ENCODE measurements around the gene WDR53. TPM values are rescaled to one million over a fixed set of nuclear protein-coding genes. Genes with fewer than 3 reads are reported as not detected.

The WDR53 gene
- total RNA-seq, 1 experiment from 2014 or later = 14.8 TPM

- ATAC-seq (no peak), DNase-seq (ENCODE audit: low read depth, low spot score) (no peak)
- no TSS peak for BruUV-seq (replicated peaks)
- POLR2A ChIA-PET = no interaction called here
- Histone ChIP-seq H3K27ac (ENCODE audit: low read depth, low read length) (no peak within 1 kb of the TSS), H3K27me3 (ENCODE audit: insufficient read depth, low read length) (no peaks in the 10 kb centered on the region), H4K20me1 (ENCODE audit: insufficient read depth) (no peaks in the 10 kb centered on the region), H3K4me1 (ENCODE audit: control insufficient read depth in 1 of 2, insufficient read depth in 2 of 2, low read length in 2 of 2) (peaks cover 2 to 7% of the 10 kb centered on the region in 2 experiments; a peak in 2 of 4 replicates), H3K36me3 (ENCODE audit: control insufficient read depth in 1 of 2, insufficient read depth in 2 of 2, low read length in 2 of 2) (no peaks in the 10 kb centered on the region), H3K9me2 (ENCODE audit: insufficient read depth) (no peaks in the 10 kb centered on the region), H2AFZ (ENCODE audit: low read depth, low read length, poor library complexity, severe bottlenecking) (no peak within 1 kb of the TSS), H3K9me3 (ENCODE audit: control insufficient read depth in 1 of 2, insufficient read depth in 1 of 2, low read depth in 1 of 2, low read length in 2 of 2) (no peaks in the 10 kb centered on the region), H3K79me2 (ENCODE audit: insufficient read depth, low read length) (no peaks in the 10 kb centered on the region), H3K4me2 (ENCODE audit: low read length) (no peak within 1 kb of the TSS), H3K4me3 (replicated peaks in 1 of 2; ENCODE audit: low read depth in 1 of 2, low read length in 2 of 2) (no peak within 1 kb of the TSS), H3K9ac (ENCODE audit: low read length) (no peak within 1 kb of the TSS)
- intact Hi-C loops (cut with micrococcal nuclease) = no loop called here
- no peak for TF ChIP-seq CEBPB (IDR thresholded peaks at IDR 0.05; ENCODE audit: low read depth)
- TF ChIP-seq MAX (IDR thresholded peaks at IDR 0.05) = no peak
- CTCF ChIA-PET = interaction anchor here (2.4 kb wide), 1 partner anchor 8 kb away, joined by 14 read pairs; no protein-coding TSS in a partner anchor
- RAD21 ChIA-PET (ENCODE audit: low non-redundant PET in 1 of 2, low total read pairs in 2 of 2, uncharacterized antibody in 2 of 2, unreplicated experiment in 2 of 2) = no interaction called here
Observed at GRCh38 chr3:196514913-196515621, 53.3 kb downstream of the WDR53 start, which contains the start of gene SMCO1. Gene SMCO1, minus strand, starts transcription at chr3:196515346. Its CDS starts 137 bp downstream, at chr3:196515209.

GRCh38 chr3:196514350-196514716 is 54.0 kb downstream of the WDR53 start:
- no TSS peak for BruUV-seq (replicated peaks)
- no peak for ATAC-seq
- intact Hi-C loops (cut with micrococcal nuclease) = no loop called here
- ChIA-PET CTCF (interaction anchor here (1.0 to 2.4 kb wide), 2 partner anchors 8 to 15 kb away, joined by 4 to 14 read pairs; no protein-coding TSS in a partner anchor), POLR2A (no interaction called here), RAD21 (ENCODE audit: low non-redundant PET in 1 of 2, low total read pairs in 2 of 2, uncharacterized antibody in 2 of 2, unreplicated experiment in 2 of 2) (no interaction called here)
- Histone ChIP-seq H3K27ac (ENCODE audit: low read depth, low read length) (no peak overlapping the region), H3K4me2 (ENCODE audit: low read length) (no peak overlapping the region), H3K4me1 (ENCODE audit: control insufficient read depth in 1 of 2, insufficient read depth in 2 of 2, low read length in 2 of 2) (peaks cover 2 to 4% of the 10 kb centered on the region in 2 experiments; a peak in 2 of 4 replicates), H3K27me3 (ENCODE audit: insufficient read depth, low read length) (no peaks in the 10 kb centered on the region), H3K36me3 (ENCODE audit: control insufficient read depth in 1 of 2, insufficient read depth in 2 of 2, low read length in 2 of 2) (no peaks in the 10 kb centered on the region), H4K20me1 (ENCODE audit: insufficient read depth) (no peaks in the 10 kb centered on the region), H3K79me2 (ENCODE audit: insufficient read depth, low read length) (no peaks in the 10 kb centered on the region), H3K4me3 (replicated peaks in 1 of 2; ENCODE audit: low read depth in 1 of 2, low read length in 2 of 2) (no peak overlapping the region), H3K9me2 (ENCODE audit: insufficient read depth) (no peaks in the 10 kb centered on the region), H3K9me3 (ENCODE audit: control insufficient read depth in 1 of 2, insufficient read depth in 1 of 2, low read depth in 1 of 2, low read length in 2 of 2) (no peaks in the 10 kb centered on the region), H3K9ac (ENCODE audit: low read length) (no peak overlapping the region), H2AFZ (ENCODE audit: low read depth, low read length, poor library complexity, severe bottlenecking) (no peak overlapping the region)
- DNase-seq (ENCODE audit: low read depth, low spot score) = no peak
- TF ChIP-seq CEBPB (IDR thresholded peaks at IDR 0.05; ENCODE audit: low read depth) = no peak
- no peak for TF ChIP-seq POLR2A (IDR thresholded peaks at IDR 0.05; ENCODE audit: borderline replicate concordance, extremely low read depth, insufficient read depth, insufficient read length)
- no peak for TF ChIP-seq EGR1 (IDR thresholded peaks at IDR 0.05; ENCODE audit: low read depth)
- no peak for TF ChIP-seq JUND (IDR thresholded peaks at IDR 0.05)
- TF ChIP-seq SIN3A (IDR thresholded peaks at IDR 0.05; ENCODE audit: low read depth) = no peak
- TF ChIP-seq, protein P1, sequence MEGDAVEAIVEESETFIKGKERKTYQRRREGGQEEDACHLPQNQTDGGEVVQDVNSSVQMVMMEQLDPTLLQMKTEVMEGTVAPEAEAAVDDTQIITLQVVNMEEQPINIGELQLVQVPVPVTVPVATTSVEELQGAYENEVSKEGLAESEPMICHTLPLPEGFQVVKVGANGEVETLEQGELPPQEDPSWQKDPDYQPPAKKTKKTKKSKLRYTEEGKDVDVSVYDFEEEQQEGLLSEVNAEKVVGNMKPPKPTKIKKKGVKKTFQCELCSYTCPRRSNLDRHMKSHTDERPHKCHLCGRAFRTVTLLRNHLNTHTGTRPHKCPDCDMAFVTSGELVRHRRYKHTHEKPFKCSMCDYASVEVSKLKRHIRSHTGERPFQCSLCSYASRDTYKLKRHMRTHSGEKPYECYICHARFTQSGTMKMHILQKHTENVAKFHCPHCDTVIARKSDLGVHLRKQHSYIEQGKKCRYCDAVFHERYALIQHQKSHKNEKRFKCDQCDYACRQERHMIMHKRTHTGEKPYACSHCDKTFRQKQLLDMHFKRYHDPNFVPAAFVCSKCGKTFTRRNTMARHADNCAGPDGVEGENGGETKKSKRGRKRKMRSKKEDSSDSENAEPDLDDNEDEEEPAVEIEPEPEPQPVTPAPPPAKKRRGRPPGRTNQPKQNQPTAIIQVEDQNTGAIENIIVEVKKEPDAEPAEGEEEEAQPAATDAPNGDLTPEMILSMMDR (IDR thresholded peaks at IDR 0.05 in 2 of 3, conservative IDR thresholded peaks at IDR 0.05 in 1 of 3; ENCODE audit: borderline replicate concordance in 1 of 3, insufficient read depth in 1 of 3, low read depth in 2 of 3, low read length in 2 of 3) = no peak
- TF ChIP-seq EZH2 (IDR thresholded peaks at IDR 0.05) = no peak
- no peak for TF ChIP-seq ZBTB33 (IDR thresholded peaks at IDR 0.05; ENCODE audit: extremely low read depth, insufficient replicate concordance, low read length)
- TF ChIP-seq ATF3 (IDR thresholded peaks at IDR 0.05) = no peak
- TF ChIP-seq FOSL1 (IDR thresholded peaks at IDR 0.05; ENCODE audit: low read depth) = no peak
- no peak for TF ChIP-seq EZH2phosphoT487 (IDR thresholded peaks at IDR 0.05; ENCODE audit: borderline replicate concordance)
